Measurements from ENCODE around the gene TMEM131.

Gene TMEM131

DNA sequence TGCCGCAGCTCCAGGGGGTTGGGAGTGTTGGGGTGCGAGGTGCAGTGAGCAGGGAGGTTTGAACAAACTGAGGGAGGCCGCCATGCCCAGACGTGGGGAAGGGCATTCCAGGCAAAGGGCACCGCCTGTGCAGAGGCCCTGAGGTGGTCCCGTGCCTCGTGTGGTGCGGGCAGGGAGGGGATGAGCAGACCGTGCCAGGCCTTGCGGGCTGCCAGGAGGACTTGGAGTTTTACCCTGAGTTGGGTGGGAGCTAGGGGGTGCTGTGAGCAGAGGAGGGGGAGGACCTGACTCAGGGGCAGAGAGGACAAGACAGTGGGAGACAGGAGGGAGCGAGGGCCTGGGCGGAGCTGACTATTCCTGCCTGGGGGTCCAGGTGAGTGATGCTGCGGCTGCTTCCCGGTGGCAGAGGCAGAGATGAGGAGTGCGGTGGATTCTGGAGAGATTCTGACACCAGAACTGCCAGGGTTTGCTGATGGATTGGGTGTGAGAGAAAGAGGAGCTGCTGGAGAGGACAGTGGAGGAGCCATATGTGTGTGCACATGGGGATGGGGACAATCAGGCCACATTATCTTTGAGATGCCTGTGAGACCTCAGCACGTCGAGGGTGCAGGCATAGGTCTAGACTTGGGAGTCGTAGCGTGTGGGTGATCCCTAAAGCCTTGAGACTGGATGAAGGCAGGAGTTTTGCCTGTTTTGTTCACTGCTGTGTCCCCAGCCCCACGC, 259.0 kb downstream of the TMEM131 start:
- TF ChIP-seq SPI1 (IDR thresholded peaks at IDR 0.05; ENCODE audit: borderline replicate concordance, low read depth) (no peak), POLR2AphosphoS5 (IDR thresholded peaks at IDR 0.05; ENCODE audit: low read depth) (no peak), GABPA (IDR thresholded peaks at IDR 0.05; ENCODE audit: low read depth) (no peak)
- TF ChIP-seq, protein P1, sequence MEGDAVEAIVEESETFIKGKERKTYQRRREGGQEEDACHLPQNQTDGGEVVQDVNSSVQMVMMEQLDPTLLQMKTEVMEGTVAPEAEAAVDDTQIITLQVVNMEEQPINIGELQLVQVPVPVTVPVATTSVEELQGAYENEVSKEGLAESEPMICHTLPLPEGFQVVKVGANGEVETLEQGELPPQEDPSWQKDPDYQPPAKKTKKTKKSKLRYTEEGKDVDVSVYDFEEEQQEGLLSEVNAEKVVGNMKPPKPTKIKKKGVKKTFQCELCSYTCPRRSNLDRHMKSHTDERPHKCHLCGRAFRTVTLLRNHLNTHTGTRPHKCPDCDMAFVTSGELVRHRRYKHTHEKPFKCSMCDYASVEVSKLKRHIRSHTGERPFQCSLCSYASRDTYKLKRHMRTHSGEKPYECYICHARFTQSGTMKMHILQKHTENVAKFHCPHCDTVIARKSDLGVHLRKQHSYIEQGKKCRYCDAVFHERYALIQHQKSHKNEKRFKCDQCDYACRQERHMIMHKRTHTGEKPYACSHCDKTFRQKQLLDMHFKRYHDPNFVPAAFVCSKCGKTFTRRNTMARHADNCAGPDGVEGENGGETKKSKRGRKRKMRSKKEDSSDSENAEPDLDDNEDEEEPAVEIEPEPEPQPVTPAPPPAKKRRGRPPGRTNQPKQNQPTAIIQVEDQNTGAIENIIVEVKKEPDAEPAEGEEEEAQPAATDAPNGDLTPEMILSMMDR (IDR thresholded peaks at IDR 0.05; ENCODE audit: insufficient read depth, low read length) = no peak
- TF ChIP-seq, protein P2, sequence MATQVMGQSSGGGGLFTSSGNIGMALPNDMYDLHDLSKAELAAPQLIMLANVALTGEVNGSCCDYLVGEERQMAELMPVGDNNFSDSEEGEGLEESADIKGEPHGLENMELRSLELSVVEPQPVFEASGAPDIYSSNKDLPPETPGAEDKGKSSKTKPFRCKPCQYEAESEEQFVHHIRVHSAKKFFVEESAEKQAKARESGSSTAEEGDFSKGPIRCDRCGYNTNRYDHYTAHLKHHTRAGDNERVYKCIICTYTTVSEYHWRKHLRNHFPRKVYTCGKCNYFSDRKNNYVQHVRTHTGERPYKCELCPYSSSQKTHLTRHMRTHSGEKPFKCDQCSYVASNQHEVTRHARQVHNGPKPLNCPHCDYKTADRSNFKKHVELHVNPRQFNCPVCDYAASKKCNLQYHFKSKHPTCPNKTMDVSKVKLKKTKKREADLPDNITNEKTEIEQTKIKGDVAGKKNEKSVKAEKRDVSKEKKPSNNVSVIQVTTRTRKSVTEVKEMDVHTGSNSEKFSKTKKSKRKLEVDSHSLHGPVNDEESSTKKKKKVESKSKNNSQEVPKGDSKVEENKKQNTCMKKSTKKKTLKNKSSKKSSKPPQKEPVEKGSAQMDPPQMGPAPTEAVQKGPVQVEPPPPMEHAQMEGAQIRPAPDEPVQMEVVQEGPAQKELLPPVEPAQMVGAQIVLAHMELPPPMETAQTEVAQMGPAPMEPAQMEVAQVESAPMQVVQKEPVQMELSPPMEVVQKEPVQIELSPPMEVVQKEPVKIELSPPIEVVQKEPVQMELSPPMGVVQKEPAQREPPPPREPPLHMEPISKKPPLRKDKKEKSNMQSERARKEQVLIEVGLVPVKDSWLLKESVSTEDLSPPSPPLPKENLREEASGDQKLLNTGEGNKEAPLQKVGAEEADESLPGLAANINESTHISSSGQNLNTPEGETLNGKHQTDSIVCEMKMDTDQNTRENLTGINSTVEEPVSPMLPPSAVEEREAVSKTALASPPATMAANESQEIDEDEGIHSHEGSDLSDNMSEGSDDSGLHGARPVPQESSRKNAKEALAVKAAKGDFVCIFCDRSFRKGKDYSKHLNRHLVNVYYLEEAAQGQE (IDR thresholded peaks at IDR 0.05; ENCODE audit: insufficient replicate concordance, low read depth) = no peak
- no peaks in the 10 kb centered on the region for H3K27me3 ChIP-seq (ENCODE audit: insufficient read depth, poor library complexity, severe bottlenecking)
- no peak overlapping the region for H3K27ac ChIP-seq (replicated peaks)
- no peak overlapping the region for H3K4me3 ChIP-seq (replicated peaks; ENCODE audit: insufficient read depth, low read length)
- no peak for DNase-seq (ENCODE audit: low read depth in 1 of 2, low spot score in 1 of 2)

DNA sequence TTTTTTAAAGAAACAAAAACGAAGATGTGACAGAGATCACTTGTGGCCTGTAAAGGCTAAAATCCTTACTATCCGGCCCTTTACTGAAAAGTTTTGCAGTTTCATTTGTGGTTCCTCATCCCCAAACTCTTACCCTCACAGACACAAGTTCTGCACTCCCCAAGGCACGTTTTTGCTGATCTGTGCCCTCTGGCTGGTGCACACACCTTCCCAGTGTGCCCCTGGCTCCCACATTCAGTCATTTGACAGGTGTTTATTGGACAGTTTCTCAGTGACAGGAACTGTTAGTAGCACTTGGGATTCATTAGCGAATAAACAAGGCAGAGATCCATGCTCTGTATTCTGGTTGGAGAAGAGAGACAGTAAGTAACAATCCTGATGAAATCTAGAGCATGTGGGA, 259.6 kb downstream of the TMEM131 start:
- Histone ChIP-seq H3K4me3 (replicated peaks; ENCODE audit: insufficient read depth, low read length) (no peak overlapping the region), H3K27me3 (ENCODE audit: insufficient read depth, poor library complexity, severe bottlenecking) (no peaks in the 10 kb centered on the region), H3K27ac (replicated peaks) (no peak overlapping the region)
- DNase-seq (ENCODE audit: low read depth in 1 of 2, low spot score in 1 of 2) = no peak
- TF ChIP-seq SPI1 (IDR thresholded peaks at IDR 0.05; ENCODE audit: borderline replicate concordance, low read depth) (no peak), POLR2AphosphoS5 (IDR thresholded peaks at IDR 0.05; ENCODE audit: low read depth) (no peak), GABPA (IDR thresholded peaks at IDR 0.05; ENCODE audit: low read depth) (no peak)
- TF ChIP-seq, protein P2 (IDR thresholded peaks at IDR 0.05; ENCODE audit: insufficient replicate concordance, low read depth) = no peak
- TF ChIP-seq, protein P1 (IDR thresholded peaks at IDR 0.05; ENCODE audit: insufficient read depth, low read length) = no peak

DNA sequence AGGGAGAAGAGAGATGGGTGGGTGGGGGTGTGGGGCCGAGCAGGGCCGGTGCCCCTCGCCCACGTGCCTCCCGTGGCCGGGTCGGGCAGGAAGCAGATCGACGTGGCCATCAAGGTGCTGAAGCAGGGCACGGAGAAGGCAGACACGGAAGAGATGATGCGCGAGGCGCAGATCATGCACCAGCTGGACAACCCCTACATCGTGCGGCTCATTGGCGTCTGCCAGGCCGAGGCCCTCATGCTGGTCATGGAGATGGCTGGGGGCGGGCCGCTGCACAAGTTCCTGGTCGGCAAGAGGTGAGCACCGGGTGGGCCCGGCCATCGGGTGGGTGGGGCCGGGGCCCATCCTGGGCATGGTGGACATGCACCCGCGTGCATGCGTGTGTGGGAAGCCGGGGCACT, 260.6 kb downstream of the TMEM131 start:
- Histone ChIP-seq H3K27ac (replicated peaks) (no peak overlapping the region), H3K4me3 (replicated peaks; ENCODE audit: insufficient read depth, low read length) (no peak overlapping the region), H3K27me3 (ENCODE audit: insufficient read depth, poor library complexity, severe bottlenecking) (no peaks in the 10 kb centered on the region)
- no peak for DNase-seq (ENCODE audit: low read depth in 1 of 2, low spot score in 1 of 2)
- TF ChIP-seq GABPA (IDR thresholded peaks at IDR 0.05; ENCODE audit: low read depth) = no peak
- TF ChIP-seq, protein P2 (IDR thresholded peaks at IDR 0.05; ENCODE audit: insufficient replicate concordance, low read depth) = no peak
- no peak for TF ChIP-seq SPI1 (IDR thresholded peaks at IDR 0.05; ENCODE audit: borderline replicate concordance, low read depth)
- no peak for TF ChIP-seq POLR2AphosphoS5 (IDR thresholded peaks at IDR 0.05; ENCODE audit: low read depth)
- TF ChIP-seq, protein P1 (IDR thresholded peaks at IDR 0.05; ENCODE audit: insufficient read depth, low read length) = no peak

Data from HL-60 (cell line).